Esophagus muscularis mucosa (tissue), 4 donors: ENCODE measurements around the gene G0S2. TPM values are rescaled to one million over a fixed set of nuclear protein-coding genes. Genes with fewer than 3 reads are reported as not detected.

ENCODE experiments used
- DNase-seq: peaks from one replicate; pipeline ENCODE4 v3.0.0-alpha.2; 2017; ENCODE audit errors: extremely low spot score
- H3K27ac ChIP-seq, 4 donors: fragments of 200-600 bp; sonication (generic); replicated peaks in 1 of 4; 1 replicate in 3 of 4; 2 replicates in 1 of 4; pipeline ENCODE4 v1.5.1; 2016 to 2019; ENCODE audit warnings: mild to moderate bottlenecking in 1 of 4
- H3K27me3 ChIP-seq, 4 donors: fragments of 200-600 bp; sonication (generic); one replicate each; pipeline versions ENCODE4 v1.5.1 to v1.6.0; 2016 to 2019
- H3K36me3 ChIP-seq, 4 donors: fragments of 200-600 bp; sonication (generic); one replicate each; pipeline ENCODE4 v1.5.1; 2016 to 2019
- H3K4me1 ChIP-seq, 4 donors: fragments of 200-600 bp; sonication (generic); one replicate each; pipeline ENCODE4 v1.5.1; 2016 to 2019
- H3K4me3 ChIP-seq, 4 donors: fragments of 200-600 bp; sonication (generic); 1 replicate in 2 of 4; 2 replicates in 2 of 4; pipeline ENCODE4 v1.5.1; 2016 to 2019; ENCODE audit warnings: mild to moderate bottlenecking in 4 of 4, moderate library complexity in 1 of 4
- H3K9me3 ChIP-seq, 4 donors: fragments of 200-600 bp; sonication (generic); 1 replicate in 3 of 4; 2 replicates in 1 of 4; pipeline ENCODE4 v1.5.1; 2016 to 2019
- CTCF ChIP-seq, 3 experiments: fragments of 200-600 bp in 2 of 3; fragments of 450-650 bp in 1 of 3; sonication (generic) in 2 of 3; IDR thresholded peaks; one replicate each; pipeline ENCODE4 v1.5.1; 2017 to 2019; ENCODE audit warnings: antibody characterized with exemption in 3 of 3, mild to moderate bottlenecking in 2 of 3, moderate library complexity in 1 of 3
- EP300 ChIP-seq: sonication (generic); formaldehyde crosslinking; IDR thresholded peaks from one replicate; pipeline ENCODE4 v1.6.1; 2017; ENCODE audit warnings: antibody characterized with exemption
- POLR2A ChIP-seq: fragments of 450-650 bp; IDR thresholded peaks from one replicate; pipeline ENCODE4 v1.6.1; 2017; ENCODE audit warnings: antibody characterized with exemption, moderate library complexity, mild to moderate bottlenecking, low read depth
- POLR2AphosphoS5 ChIP-seq, 2 donors: sonication (generic); formaldehyde crosslinking; IDR thresholded peaks; one replicate each; pipeline ENCODE4 v1.6.1; 2017; ENCODE audit warnings: antibody characterized with exemption in 2 of 2
- WGBS: methylation state at CpG from one replicate; pipeline ENCODE4 v1.1.5; 2018; 5-methylcytosine and 5-hydroxymethylcytosine counted together
- intact Hi-C: fragments of 100-400 bp; cut with DNase I; formaldehyde crosslinking; loops from one replicate; pipeline ENCODE4 v1.15.1; 2023
- total RNA-seq, 4 donors: library from RNA; depleted of rRNA; stranded (reverse); fragments of >200 nt; gene quantifications; one replicate each; pipeline versions ENCODE4 v1.1.0 to v1.2.1, GENCODE V29; 2016

Gene G0S2
- total RNA-seq, 4 donors from 2014 or later: 4.9 to 28.5 (median 17.4) TPM

- Histone ChIP-seq H3K36me3 (no peaks in the 10 kb centered on the region), H3K4me3 (no peak overlapping the region), H3K9me3 (no peaks in the 10 kb centered on the region), H3K27me3 (no peaks in the 10 kb centered on the region), H3K4me1 (peaks cover 14 to 30% (median 26%) of the 10 kb centered on the region in 4 donors), H3K27ac (no peak overlapping the region)
- TF ChIP-seq EP300 (no peak), CTCF (IDR thresholded peaks at IDR 0.05) (no peak), POLR2A (no peak), POLR2AphosphoS5 (IDR thresholded peaks at IDR 0.05) (no peak)
- 86% methylated on average over 9 of the region's 9 CpGs for WGBS
- intact Hi-C loops: no loop called here
- DNase-seq: no peak
Observed at GRCh38 chr1:209655411-209656231, 19.6 kb upstream of the G0S2 start.

GRCh38 chr1:209657140-209657879 lies 17.9 kb upstream of the G0S2 start:
- no peak for DNase-seq
- H3K27ac ChIP-seq: no peak overlapping the region
- H3K4me1 ChIP-seq: peaks cover 14 to 21% (median 16%) of the 10 kb centered on the region in 4 donors
- no peaks in the 10 kb centered on the region for H3K27me3 ChIP-seq
- no peaks in the 10 kb centered on the region for H3K36me3 ChIP-seq
- intact Hi-C loops: no loop called here
- no peak for TF ChIP-seq EP300
- no peak for TF ChIP-seq POLR2AphosphoS5 (IDR thresholded peaks at IDR 0.05)
- no peak for TF ChIP-seq POLR2A
- no peak for TF ChIP-seq CTCF (IDR thresholded peaks at IDR 0.05)
- H3K9me3 ChIP-seq: no peaks in the 10 kb centered on the region
- 91% methylated on average over 9 of the region's 9 CpGs for WGBS
- H3K4me3 ChIP-seq: no peak overlapping the region

GRCh38 chr1:209657918-209658317 lies 17.3 kb upstream of the G0S2 start:
- Histone ChIP-seq H3K9me3 (no peaks in the 10 kb centered on the region), H3K36me3 (no peaks in the 10 kb centered on the region), H3K27ac (no peak overlapping the region), H3K4me3 (no peak overlapping the region), H3K4me1 (peaks cover 8 to 15% (median 10%) of the 10 kb centered on the region in 4 donors), H3K27me3 (no peaks in the 10 kb centered on the region)
- intact Hi-C loops: no loop called here
- no peak for DNase-seq
- TF ChIP-seq POLR2AphosphoS5 (IDR thresholded peaks at IDR 0.05): no peak
- TF ChIP-seq EP300: no peak
- TF ChIP-seq CTCF (IDR thresholded peaks at IDR 0.05): no peak
- TF ChIP-seq POLR2A: no peak
- 88% methylated on average over 5 of the region's 5 CpGs for WGBS

GRCh38 chr1:209659909-209660308 lies 15.3 kb upstream of the G0S2 start:
- peaks cover 0 to 2% (median 0%) of the 10 kb centered on the region in 4 donors for H3K4me1 ChIP-seq
- no peak for DNase-seq
- 48% methylated on average over 5 of the region's 5 CpGs for WGBS
- H3K9me3 ChIP-seq: no peaks in the 10 kb centered on the region
- no peaks in the 10 kb centered on the region for H3K27me3 ChIP-seq
- no peak overlapping the region for H3K27ac ChIP-seq
- H3K36me3 ChIP-seq: no peaks in the 10 kb centered on the region
- intact Hi-C loops: no loop called here
- no peak for TF ChIP-seq CTCF (IDR thresholded peaks at IDR 0.05)
- TF ChIP-seq EP300: no peak
- no peak for TF ChIP-seq POLR2AphosphoS5 (IDR thresholded peaks at IDR 0.05)
- no peak for TF ChIP-seq POLR2A
- H3K4me3 ChIP-seq: no peak overlapping the region
